Measurements from ENCODE around the gene CNOT8.
"Not testable (repeated sequence)": the region's sequence is repeated elsewhere in the genome, so short reads cannot be mapped to it uniquely, and the experiment has no call there.

CNOT8 gene

GRCh38 chr5:154866841-154867240, 8.4 kb downstream of the CNOT8 start:
- no peak for DNase-seq

GRCh38 chr5:154868702-154869101, 10.3 kb downstream of the CNOT8 start:
- peak; percentile 10 for DNase-seq

GRCh38 chr5:154871734-154872133, 13.3 kb downstream of the CNOT8 start:
- no peak for DNase-seq

- no peak for DNase-seq
Observed at GRCh38 chr5:154873791-154874331, 15.4 kb downstream of the CNOT8 start.

GRCh38 chr5:154878642-154879335, 20.4 kb downstream of the CNOT8 start:
- no peak for DNase-seq

GRCh38 chr5:154881986-154882385, 23.6 kb downstream of the CNOT8 start:
- DNase-seq: no peak

GRCh38 chr5:154884424-154884823, 26.0 kb downstream of the CNOT8 start:
- DNase-seq: no peak

- DNase-seq: no peak
Observed at GRCh38 chr5:154885439-154885838, 27.0 kb downstream of the CNOT8 start.

GRCh38 chr5:154892369-154892771, 33.9 kb downstream of the CNOT8 start:
- no peak for DNase-seq

GRCh38 chr5:154893381-154893780, 35.0 kb downstream of the CNOT8 start:
- DNase-seq: no peak

GRCh38 chr5:154895606-154896561, 37.5 kb downstream of the CNOT8 start:
- DNase-seq: no peak

- DNase-seq: no peak
Observed at GRCh38 chr5:154896562-154897165, 38.2 kb downstream of the CNOT8 start.

GRCh38 chr5:154898210-154898609, 39.8 kb downstream of the CNOT8 start:
- no peak for DNase-seq

GRCh38 chr5:154899151-154899816, 40.9 kb downstream of the CNOT8 start:
- DNase-seq: no peak

GRCh38 chr5:154900066-154900465, 41.6 kb downstream of the CNOT8 start:
- DNase-seq: no peak

- DNase-seq: no peak
Observed at GRCh38 chr5:154901276-154901675, 42.8 kb downstream of the CNOT8 start.

- DNase-seq: no peak
Observed at GRCh38 chr5:154901913-154902312, 43.5 kb downstream of the CNOT8 start.

- not testable (repeated sequence) for DNase-seq
Observed at GRCh38 chr5:154905601-154906000, 47.2 kb downstream of the CNOT8 start.

GRCh38 chr5:154916874-154917273, 58.4 kb downstream of the CNOT8 start:
- DNase-seq: no peak

GRCh38 chr5:154917757-154918156, 59.3 kb downstream of the CNOT8 start:
- DNase-seq: no peak

GRCh38 chr5:154923441-154924430, 65.3 kb downstream of the CNOT8 start:
- DNase-seq: no peak

Data from CD4-positive, alpha-beta T cell treated with Interleukin-17A for 1 hour (primary cell).